Activated T-cell treated with anti-CD3 and anti-CD28 coated beads for 1 hour (primary cell): Measurements from ENCODE around the gene NDE1.

Experiments
- DNase-seq: peaks from one replicate; pipeline ENCODE4 v3.0.0-alpha.2; 2020; ENCODE audit warnings: low read depth

NDE1 gene

GRCh38 chr16:15739464-15739863 lies 89.4 kb downstream of the NDE1 start:
- no peak for DNase-seq

- DNase-seq, result no peak
Measured at GRCh38 chr16:15739950-15740349, 89.9 kb downstream of the NDE1 start.

GRCh38 chr16:15741207-15741871 lies 91.3 kb downstream of the NDE1 start:
- no peak for DNase-seq

- DNase-seq, result no peak
Measured at GRCh38 chr16:15742716-15743115, 92.7 kb downstream of the NDE1 start.

GRCh38 chr16:15743657-15744056 lies 93.6 kb downstream of the NDE1 start:
- no peak for DNase-seq

GRCh38 chr16:15746332-15746731 lies 96.3 kb downstream of the NDE1 start:
- DNase-seq, result no peak

- no peak for DNase-seq
Measured at GRCh38 chr16:15747937-15748336, 97.9 kb downstream of the NDE1 start.

- DNase-seq, result no peak
Measured at GRCh38 chr16:15748654-15749053, 98.6 kb downstream of the NDE1 start.

- DNase-seq, result no peak
Measured at GRCh38 chr16:15749371-15749770, 99.3 kb downstream of the NDE1 start.

GRCh38 chr16:15749985-15750384 lies 99.9 kb downstream of the NDE1 start:
- no peak for DNase-seq

- DNase-seq, result no peak
Measured at GRCh38 chr16:15751940-15752339, 101.9 kb downstream of the NDE1 start.

- DNase-seq, result no peak
Measured at GRCh38 chr16:15752717-15753488, 102.9 kb downstream of the NDE1 start.

- DNase-seq, result no peak
Measured at GRCh38 chr16:15754821-15755534, 104.9 kb downstream of the NDE1 start.

GRCh38 chr16:15757077-15757386 lies 107.0 kb downstream of the NDE1 start:
- no peak for DNase-seq

GRCh38 chr16:15757630-15758251 lies 107.7 kb downstream of the NDE1 start:
- no peak for DNase-seq

GRCh38 chr16:15759070-15759469 lies 109.0 kb downstream of the NDE1 start:
- no peak for DNase-seq

- DNase-seq, result no peak
Measured at GRCh38 chr16:15760129-15760528, 110.1 kb downstream of the NDE1 start.

GRCh38 chr16:15764112-15764511 lies 114.1 kb downstream of the NDE1 start:
- no peak for DNase-seq

- no peak for DNase-seq
Measured at GRCh38 chr16:15765116-15765515, 115.1 kb downstream of the NDE1 start.

GRCh38 chr16:15765880-15766279 lies 115.8 kb downstream of the NDE1 start:
- DNase-seq, result no peak

- no peak for DNase-seq
Measured at GRCh38 chr16:15766918-15767317, 116.9 kb downstream of the NDE1 start.

GRCh38 chr16:15768201-15768600 lies 118.2 kb downstream of the NDE1 start:
- no peak for DNase-seq

GRCh38 chr16:15769239-15769638 lies 119.2 kb downstream of the NDE1 start:
- DNase-seq, result no peak
